ENCODE results near the gene TMEM260.

TMEM260 gene

GRCh38 chr14:56562883-56563282, 16.7 kb upstream of the TMEM260 start:
- no peak overlapping the region for H3K27ac ChIP-seq (ENCODE audit: low read depth, low read length)
- H3K9me3 ChIP-seq (ENCODE audit: control insufficient read depth, insufficient read depth, low read length), result no peaks in the 10 kb centered on the region
- H3K27me3 ChIP-seq (ENCODE audit: control insufficient read depth, insufficient read depth, low read length), result no peaks in the 10 kb centered on the region
- H3K36me3 ChIP-seq (ENCODE audit: control insufficient read depth, insufficient read depth, low read length), result no peaks in the 10 kb centered on the region
- no peaks in the 10 kb centered on the region for H3K4me1 ChIP-seq (ENCODE audit: control insufficient read depth, insufficient read depth, low read length)
- H3K9ac ChIP-seq (ENCODE audit: low read depth, low read length), result no peak overlapping the region
- H3K4me3 ChIP-seq (ENCODE audit: low read depth, low read length), result no peak overlapping the region

- Histone ChIP-seq H3K4me1 (ENCODE audit: control insufficient read depth, insufficient read depth, low read length) (no peaks in the 10 kb centered on the region), H3K36me3 (ENCODE audit: control insufficient read depth, insufficient read depth, low read length) (no peaks in the 10 kb centered on the region), H3K27me3 (ENCODE audit: control insufficient read depth, insufficient read depth, low read length) (no peaks in the 10 kb centered on the region), H3K9ac (ENCODE audit: low read depth, low read length) (no peak overlapping the region), H3K4me3 (ENCODE audit: low read depth, low read length) (no peak overlapping the region), H3K9me3 (ENCODE audit: control insufficient read depth, insufficient read depth, low read length) (no peaks in the 10 kb centered on the region), H3K27ac (ENCODE audit: low read depth, low read length) (no peak overlapping the region)
Observed at GRCh38 chr14:56569174-56569573, 10.4 kb upstream of the TMEM260 start.

GRCh38 chr14:56570295-56570694, 9.3 kb upstream of the TMEM260 start:
- Histone ChIP-seq H3K4me3 (ENCODE audit: low read depth, low read length) (no peak overlapping the region), H3K4me1 (ENCODE audit: control insufficient read depth, insufficient read depth, low read length) (no peaks in the 10 kb centered on the region), H3K27me3 (ENCODE audit: control insufficient read depth, insufficient read depth, low read length) (no peaks in the 10 kb centered on the region), H3K36me3 (ENCODE audit: control insufficient read depth, insufficient read depth, low read length) (no peaks in the 10 kb centered on the region), H3K9me3 (ENCODE audit: control insufficient read depth, insufficient read depth, low read length) (no peaks in the 10 kb centered on the region), H3K27ac (ENCODE audit: low read depth, low read length) (no peak overlapping the region), H3K9ac (ENCODE audit: low read depth, low read length) (no peak overlapping the region)

GRCh38 chr14:56580221-56580711, 668 bp downstream of the TMEM260 start:
- Histone ChIP-seq H3K27me3 (ENCODE audit: control insufficient read depth, insufficient read depth, low read length) (no peaks in the 10 kb centered on the region), H3K4me1 (ENCODE audit: control insufficient read depth, insufficient read depth, low read length) (peaks cover 7% of the 10 kb centered on the region; the same call in 1 of the 2 replicates), H3K36me3 (ENCODE audit: control insufficient read depth, insufficient read depth, low read length) (no peaks in the 10 kb centered on the region), H3K9me3 (ENCODE audit: control insufficient read depth, insufficient read depth, low read length) (no peaks in the 10 kb centered on the region), H3K4me3 (ENCODE audit: low read depth, low read length) (peak overlapping the region; percentile 86), H3K9ac (ENCODE audit: low read depth, low read length) (peak overlapping the region; percentile 99), H3K27ac (ENCODE audit: low read depth, low read length) (peak overlapping the region; percentile 87)

GRCh38 chr14:56581041-56581727, 1.6 kb downstream of the TMEM260 start:
- H3K9ac ChIP-seq (ENCODE audit: low read depth, low read length), result no peak overlapping the region
- no peak overlapping the region for H3K27ac ChIP-seq (ENCODE audit: low read depth, low read length)
- H3K36me3 ChIP-seq (ENCODE audit: control insufficient read depth, insufficient read depth, low read length), result peaks cover 8% of the 10 kb centered on the region
- no peaks in the 10 kb centered on the region for H3K27me3 ChIP-seq (ENCODE audit: control insufficient read depth, insufficient read depth, low read length)
- peak overlapping the region; percentile 86 for H3K4me3 ChIP-seq (ENCODE audit: low read depth, low read length)
- no peaks in the 10 kb centered on the region for H3K9me3 ChIP-seq (ENCODE audit: control insufficient read depth, insufficient read depth, low read length)
- peaks cover 7% of the 10 kb centered on the region; the same call in 1 of the 2 replicates for H3K4me1 ChIP-seq (ENCODE audit: control insufficient read depth, insufficient read depth, low read length)

- Histone ChIP-seq H3K27ac (ENCODE audit: low read depth, low read length) (no peak overlapping the region), H3K9me3 (ENCODE audit: control insufficient read depth, insufficient read depth, low read length) (no peaks in the 10 kb centered on the region), H3K4me1 (ENCODE audit: control insufficient read depth, insufficient read depth, low read length) (peaks cover 12% of the 10 kb centered on the region), H3K4me3 (ENCODE audit: low read depth, low read length) (no peak overlapping the region), H3K9ac (ENCODE audit: low read depth, low read length) (no peak overlapping the region), H3K27me3 (ENCODE audit: control insufficient read depth, insufficient read depth, low read length) (no peaks in the 10 kb centered on the region), H3K36me3 (ENCODE audit: control insufficient read depth, insufficient read depth, low read length) (peaks cover 30% of the 10 kb centered on the region)
Observed at GRCh38 chr14:56585461-56586084, 6.0 kb downstream of the TMEM260 start.

- H3K36me3 ChIP-seq (ENCODE audit: control insufficient read depth, insufficient read depth, low read length), result peaks cover 30% of the 10 kb centered on the region
- peaks cover 6% of the 10 kb centered on the region for H3K4me1 ChIP-seq (ENCODE audit: control insufficient read depth, insufficient read depth, low read length)
- no peaks in the 10 kb centered on the region for H3K9me3 ChIP-seq (ENCODE audit: control insufficient read depth, insufficient read depth, low read length)
- no peaks in the 10 kb centered on the region for H3K27me3 ChIP-seq (ENCODE audit: control insufficient read depth, insufficient read depth, low read length)
- H3K9ac ChIP-seq (ENCODE audit: low read depth, low read length), result no peak overlapping the region
- H3K4me3 ChIP-seq (ENCODE audit: low read depth, low read length), result no peak overlapping the region
- H3K27ac ChIP-seq (ENCODE audit: low read depth, low read length), result no peak overlapping the region
Observed at GRCh38 chr14:56587701-56588100, 8.1 kb downstream of the TMEM260 start.

- Histone ChIP-seq H3K27ac (ENCODE audit: low read depth, low read length) (no peak overlapping the region), H3K4me3 (ENCODE audit: low read depth, low read length) (no peak overlapping the region), H3K36me3 (ENCODE audit: control insufficient read depth, insufficient read depth, low read length) (peaks cover 36% of the 10 kb centered on the region), H3K27me3 (ENCODE audit: control insufficient read depth, insufficient read depth, low read length) (no peaks in the 10 kb centered on the region), H3K9me3 (ENCODE audit: control insufficient read depth, insufficient read depth, low read length) (no peaks in the 10 kb centered on the region), H3K9ac (ENCODE audit: low read depth, low read length) (no peak overlapping the region), H3K4me1 (ENCODE audit: control insufficient read depth, insufficient read depth, low read length) (peaks cover 6% of the 10 kb centered on the region)
Observed at GRCh38 chr14:56590535-56590960, 10.9 kb downstream of the TMEM260 start.

- Histone ChIP-seq H3K36me3 (ENCODE audit: control insufficient read depth, insufficient read depth, low read length) (peaks cover 19% of the 10 kb centered on the region; the same call in 1 of the 2 replicates), H3K9me3 (ENCODE audit: control insufficient read depth, insufficient read depth, low read length) (no peaks in the 10 kb centered on the region), H3K4me3 (ENCODE audit: low read depth, low read length) (no peak overlapping the region), H3K27ac (ENCODE audit: low read depth, low read length) (no peak overlapping the region), H3K27me3 (ENCODE audit: control insufficient read depth, insufficient read depth, low read length) (no peaks in the 10 kb centered on the region), H3K9ac (ENCODE audit: low read depth, low read length) (no peak overlapping the region), H3K4me1 (ENCODE audit: control insufficient read depth, insufficient read depth, low read length) (peaks cover 6% of the 10 kb centered on the region)
Observed at GRCh38 chr14:56592746-56593544, 13.3 kb downstream of the TMEM260 start.

GRCh38 chr14:56594428-56594827, 14.8 kb downstream of the TMEM260 start:
- Histone ChIP-seq H3K27ac (ENCODE audit: low read depth, low read length) (no peak overlapping the region), H3K9me3 (ENCODE audit: control insufficient read depth, insufficient read depth, low read length) (no peaks in the 10 kb centered on the region), H3K27me3 (ENCODE audit: control insufficient read depth, insufficient read depth, low read length) (no peaks in the 10 kb centered on the region), H3K4me3 (ENCODE audit: low read depth, low read length) (no peak overlapping the region), H3K36me3 (ENCODE audit: control insufficient read depth, insufficient read depth, low read length) (peaks cover 7% of the 10 kb centered on the region; the same call in 1 of the 2 replicates), H3K4me1 (ENCODE audit: control insufficient read depth, insufficient read depth, low read length) (peaks cover 6% of the 10 kb centered on the region), H3K9ac (ENCODE audit: low read depth, low read length) (no peak overlapping the region)
